HS-27A (cell line): ENCODE data around the gene TBC1D23.
"Not testable (repeated sequence)": the region's sequence is repeated elsewhere in the genome, so short reads cannot be mapped to it uniquely, and the experiment has no call there.

Source experiments
- DNase-seq: peaks from one replicate; pipeline ENCODE4 v3.0.0-alpha.2; 2012; ENCODE audit warnings: low read depth, missing footprints

Gene TBC1D23

DNA sequence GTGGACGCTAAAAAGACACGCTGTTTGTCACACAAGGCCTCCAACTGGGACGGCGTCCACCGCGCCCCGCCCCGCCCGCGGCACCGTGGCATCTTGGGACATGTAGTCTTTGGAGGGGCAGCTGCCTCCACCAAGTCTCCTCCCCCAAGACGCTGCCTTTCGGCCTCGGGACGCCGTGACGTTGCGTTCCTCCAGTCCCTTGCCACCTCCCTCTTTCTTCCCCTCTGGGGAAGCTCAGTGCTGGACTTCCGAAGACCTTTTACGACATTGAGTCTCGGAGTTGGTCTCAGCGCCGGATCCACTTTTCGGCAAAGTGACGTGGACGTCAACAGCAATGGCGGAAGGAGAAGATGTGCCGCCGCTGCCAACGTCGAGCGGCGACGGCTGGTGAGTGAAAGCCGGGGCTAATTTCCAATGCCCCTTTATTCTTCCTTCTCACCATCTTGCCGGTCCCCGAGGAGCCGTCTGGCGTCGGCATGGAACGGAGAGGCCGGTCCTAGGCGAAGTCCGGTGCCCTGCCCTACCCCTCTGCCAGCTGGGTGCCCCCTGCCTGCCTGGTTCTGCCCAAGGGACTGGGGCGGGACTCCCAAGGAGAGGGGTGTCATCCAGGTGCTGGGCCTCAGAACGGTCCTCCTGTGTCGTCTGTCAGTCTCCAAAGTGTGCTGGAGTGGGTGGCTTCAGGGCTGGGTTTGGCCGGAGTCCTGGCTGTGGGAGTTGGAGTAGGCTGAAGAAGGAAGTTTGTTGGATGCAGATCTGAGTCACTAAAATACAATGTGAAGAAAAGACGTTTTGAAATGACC lies at the start of gene TBC1D23:
Gene TBC1D23, plus strand, starts transcription at position 308 of the 800 bp plus-strand sequence. Its CDS starts 27 bp downstream, at position 335.
- DNase-seq = peak; percentile 99

DNA sequence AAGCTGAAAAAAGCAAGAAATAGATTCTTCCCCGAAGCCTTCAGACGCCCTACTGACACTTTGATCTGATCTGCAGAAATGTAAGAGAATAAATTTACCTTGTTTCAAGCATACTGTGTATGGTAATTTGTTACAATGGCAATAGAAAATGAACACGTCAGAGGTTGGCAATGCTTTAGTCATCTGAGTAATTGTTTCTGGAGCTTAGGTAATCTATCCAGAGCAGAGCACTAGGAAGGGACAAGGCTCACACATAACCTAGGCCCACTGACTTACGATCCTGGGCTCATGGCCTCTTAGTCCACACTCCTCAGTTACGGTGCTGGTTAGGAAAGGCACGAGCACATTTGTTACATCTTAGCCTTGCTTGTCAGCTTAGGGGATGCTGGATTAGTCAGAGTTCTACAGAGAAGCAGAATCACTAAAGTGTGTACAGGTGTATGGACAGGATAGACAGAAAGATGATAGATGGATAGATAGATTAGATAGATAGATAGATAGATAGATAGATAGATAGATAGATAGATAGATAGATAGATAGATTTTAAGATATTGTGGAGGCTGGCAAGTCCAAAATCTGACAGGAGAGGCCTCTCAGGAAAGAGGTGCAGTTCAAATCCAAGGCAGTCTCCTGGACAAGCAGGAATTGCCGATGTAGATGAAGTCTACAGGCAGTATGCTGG lies 46.8 kb upstream of the TBC1D23 start:
- DNase-seq = no peak

DNA sequence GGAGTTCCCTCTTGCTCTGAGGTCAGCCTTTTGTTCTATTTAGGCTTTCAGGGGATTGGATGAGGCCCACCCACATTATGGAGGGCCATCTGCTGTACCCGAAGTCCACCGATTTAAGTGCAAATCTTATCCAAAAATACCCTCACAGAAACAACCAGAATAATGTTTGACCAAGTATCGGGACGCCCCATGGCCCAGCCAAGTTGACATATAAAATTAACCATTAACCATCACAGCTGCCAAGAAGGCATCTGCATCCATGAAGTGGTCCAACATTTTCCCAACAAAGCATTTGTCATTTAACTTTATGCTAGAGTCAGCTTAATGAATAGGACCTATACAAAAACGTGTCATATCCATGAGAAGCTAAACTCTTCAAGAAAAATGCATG lies 46.2 kb upstream of the TBC1D23 start:
- DNase-seq = no peak

GRCh38 chr3:100216713-100217112 lies 44.1 kb upstream of the TBC1D23 start:
- DNase-seq = no peak

GRCh38 chr3:100221159-100221558 lies 39.6 kb upstream of the TBC1D23 start:
- DNase-seq = no peak

DNA sequence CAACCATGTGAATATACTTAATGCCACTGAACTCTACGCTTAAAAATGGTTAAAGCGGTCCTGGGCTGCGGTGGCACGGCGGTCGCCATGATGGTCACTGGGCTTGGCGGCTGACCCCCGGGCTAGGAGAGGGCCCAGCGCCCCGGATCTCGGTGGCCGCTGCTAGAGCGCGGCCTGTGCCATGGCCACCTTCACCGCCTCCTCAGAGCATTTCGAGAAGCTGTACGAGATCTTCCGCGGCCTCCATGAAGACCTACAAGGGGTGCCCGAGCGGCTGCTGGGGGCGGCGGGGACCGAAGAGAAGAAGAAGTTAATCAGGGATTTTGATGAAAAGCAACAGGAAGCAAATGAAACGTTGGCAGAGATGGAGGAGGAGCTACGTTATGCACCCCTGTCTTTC lies 35.6 kb upstream of the TBC1D23 start:
- DNase-seq = no peak

DNA sequence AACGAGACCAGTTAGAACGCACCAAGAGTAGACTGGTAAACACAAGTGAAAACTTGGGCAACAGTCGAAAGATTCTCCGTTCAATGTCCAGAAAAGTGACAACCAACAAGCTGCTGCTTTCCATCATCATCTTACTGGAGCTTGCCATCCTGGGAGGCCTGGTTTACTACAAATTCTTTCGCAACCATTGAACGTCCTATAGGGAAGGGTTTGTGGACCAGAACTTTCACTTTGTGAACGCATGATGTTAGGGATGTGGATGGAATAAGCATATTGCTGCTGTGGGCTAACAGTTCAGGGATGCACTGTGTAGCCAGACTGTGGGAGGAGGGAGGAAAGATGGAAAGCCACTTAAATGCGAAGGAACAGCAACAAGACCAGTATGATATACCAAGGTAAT lies 34.9 kb upstream of the TBC1D23 start:
- DNase-seq = no peak

DNA sequence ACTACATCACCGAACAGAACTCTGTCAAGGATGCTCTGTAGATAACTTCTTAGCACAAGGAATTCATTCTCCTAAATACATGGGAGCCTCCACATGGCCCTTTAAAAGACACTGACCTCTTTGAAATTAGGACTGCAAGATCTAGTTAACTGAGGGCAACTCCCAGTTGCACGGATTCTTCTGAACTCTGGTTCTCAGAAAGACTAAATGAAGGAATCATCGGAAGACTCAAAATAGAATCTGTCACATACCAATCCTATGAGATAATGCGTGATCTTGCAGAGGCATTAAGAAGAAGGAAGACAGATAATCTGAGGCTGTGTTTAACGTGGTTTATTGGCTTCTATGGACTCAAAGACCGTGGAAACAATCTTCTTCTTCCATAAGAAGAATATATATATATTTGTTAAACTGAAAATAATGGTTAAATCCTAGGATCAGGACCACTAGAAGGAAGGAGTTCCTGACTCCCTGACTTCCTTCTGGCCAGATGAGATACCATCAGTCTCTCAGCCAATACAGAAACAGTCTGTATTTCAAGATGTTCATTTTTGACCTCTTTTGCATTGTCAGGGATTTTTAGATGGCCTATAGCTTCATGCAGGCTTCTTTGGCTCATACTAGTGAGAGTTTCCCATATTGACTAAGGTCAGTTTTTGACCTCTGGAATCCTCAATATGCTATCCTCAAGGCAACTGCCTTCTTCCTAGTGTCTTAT lies 33.9 kb upstream of the TBC1D23 start:
- DNase-seq = no peak

DNA sequence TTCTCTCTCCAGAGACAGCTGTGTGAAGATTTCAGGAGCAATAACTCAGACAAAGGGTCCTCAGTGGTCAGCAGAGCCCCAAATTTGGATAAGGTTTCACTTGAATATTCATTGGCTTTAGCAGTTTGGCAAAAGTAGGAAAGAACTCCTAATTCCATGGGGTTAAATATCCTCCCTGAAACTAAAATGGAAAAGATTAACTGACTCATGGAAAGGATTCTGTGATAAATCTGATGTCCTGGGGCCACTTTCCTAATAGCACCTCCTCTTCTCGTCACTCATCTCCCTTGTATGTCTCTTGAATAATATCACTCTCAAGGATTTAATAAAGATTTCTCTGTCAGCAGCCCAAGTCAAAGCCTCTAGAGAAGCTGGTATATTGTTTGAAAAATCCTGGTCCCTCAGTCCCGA lies 33.3 kb upstream of the TBC1D23 start:
- DNase-seq = no peak

GRCh38 chr3:100228247-100228646 lies 32.5 kb upstream of the TBC1D23 start:
- DNase-seq = no peak

DNA sequence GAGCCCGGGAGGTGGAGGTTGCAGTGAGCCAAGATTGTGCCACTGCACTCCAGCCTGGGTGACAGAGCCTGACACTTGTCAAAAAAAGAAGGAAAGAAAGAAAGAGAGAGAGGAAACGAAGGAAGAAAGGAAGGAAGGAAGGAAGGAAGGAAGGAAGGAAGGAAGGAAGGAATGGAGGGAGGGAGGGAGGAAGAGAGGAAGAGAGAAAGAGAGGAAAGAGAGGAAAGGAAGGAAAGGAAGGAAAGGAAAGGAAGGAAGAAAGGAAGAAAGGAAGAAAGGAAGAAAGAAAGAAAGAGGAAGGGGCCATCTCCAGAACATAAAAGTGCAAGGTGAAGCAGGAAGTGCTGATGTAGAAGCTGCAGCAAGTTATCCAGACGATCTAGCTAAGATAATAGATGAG lies 31.6 kb upstream of the TBC1D23 start:
- DNase-seq = not testable (repeated sequence)

DNA sequence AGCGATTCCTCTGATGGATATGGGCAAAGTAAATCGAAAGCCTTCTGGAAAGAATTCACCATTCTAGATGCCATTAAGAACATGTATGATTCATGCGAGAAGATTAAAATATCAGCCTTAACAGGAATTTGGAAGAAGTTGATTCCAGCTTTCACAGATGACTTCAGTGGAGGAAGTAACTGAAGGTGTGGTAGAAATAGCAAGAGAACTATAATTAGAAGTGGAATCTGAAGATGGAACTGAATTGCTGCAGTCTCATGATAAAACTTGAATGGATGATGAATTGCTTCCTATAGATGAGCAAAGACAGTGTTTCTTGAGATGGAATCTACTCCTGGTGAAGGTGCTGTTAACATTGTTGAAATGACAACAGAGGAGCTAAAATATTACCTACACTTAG lies 30.1 kb upstream of the TBC1D23 start:
- DNase-seq = no peak

DNA sequence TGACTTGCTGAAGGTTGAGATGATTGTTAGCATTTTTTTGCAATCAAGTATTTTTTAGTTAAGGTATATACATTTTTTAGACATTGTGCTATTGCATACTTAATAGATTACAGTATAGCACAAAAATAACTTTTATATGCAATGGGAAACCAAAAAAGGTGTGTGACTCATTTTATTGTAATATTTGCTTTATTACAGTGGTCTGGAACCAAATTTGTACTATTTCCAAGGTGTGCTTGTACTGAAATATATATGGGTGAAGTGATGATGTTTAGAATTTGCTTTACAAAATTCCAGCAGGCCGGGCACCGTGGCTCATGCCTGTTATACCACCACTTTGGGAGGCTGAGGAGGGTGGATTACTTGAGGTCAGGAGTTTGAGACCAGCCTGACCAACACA lies 29.1 kb upstream of the TBC1D23 start:
- no peak for DNase-seq

DNA sequence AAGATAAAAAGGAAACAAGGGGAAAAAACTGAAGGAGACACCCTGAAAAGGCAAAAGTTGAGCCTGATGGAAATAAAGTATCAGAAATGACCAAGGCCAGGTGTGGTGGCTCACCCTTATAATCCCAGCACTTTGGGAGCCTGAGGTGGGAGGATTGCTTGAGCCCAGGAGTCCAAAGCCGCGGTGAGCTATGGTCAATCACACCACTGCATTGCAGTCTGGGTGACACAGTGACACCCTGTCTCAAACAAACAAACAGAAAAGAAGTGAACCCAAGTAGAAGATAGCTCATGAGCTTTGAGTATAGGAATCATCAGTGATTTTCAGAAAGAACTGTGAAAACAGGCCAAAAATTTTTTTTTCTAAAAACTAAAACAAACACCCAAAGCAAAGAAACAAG lies 26.4 kb upstream of the TBC1D23 start:
- DNase-seq = no peak

DNA sequence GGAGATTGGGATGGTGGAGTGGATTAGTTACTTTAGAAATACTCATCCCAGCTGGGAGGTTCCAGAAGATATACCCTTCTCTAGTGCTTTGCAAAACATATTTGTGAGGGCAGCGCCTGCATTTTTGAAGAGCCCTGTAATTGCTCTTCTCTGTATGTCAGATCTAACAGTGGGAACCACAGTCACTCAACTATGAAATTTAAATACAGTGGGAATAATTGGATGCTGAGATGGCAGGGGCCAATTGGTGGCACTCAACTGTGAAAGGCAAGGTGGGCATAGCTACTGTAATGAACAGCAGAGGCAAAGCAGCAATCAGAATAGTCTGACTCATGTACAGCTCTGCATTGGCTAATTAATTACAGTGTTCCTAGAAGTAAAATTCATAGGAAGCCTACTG lies 22.2 kb upstream of the TBC1D23 start:
- no peak for DNase-seq

GRCh38 chr3:100242471-100242870 lies 18.3 kb upstream of the TBC1D23 start:
- DNase-seq = not testable (repeated sequence)

GRCh38 chr3:100244264-100244663 lies 16.5 kb upstream of the TBC1D23 start:
- no peak for DNase-seq

DNA sequence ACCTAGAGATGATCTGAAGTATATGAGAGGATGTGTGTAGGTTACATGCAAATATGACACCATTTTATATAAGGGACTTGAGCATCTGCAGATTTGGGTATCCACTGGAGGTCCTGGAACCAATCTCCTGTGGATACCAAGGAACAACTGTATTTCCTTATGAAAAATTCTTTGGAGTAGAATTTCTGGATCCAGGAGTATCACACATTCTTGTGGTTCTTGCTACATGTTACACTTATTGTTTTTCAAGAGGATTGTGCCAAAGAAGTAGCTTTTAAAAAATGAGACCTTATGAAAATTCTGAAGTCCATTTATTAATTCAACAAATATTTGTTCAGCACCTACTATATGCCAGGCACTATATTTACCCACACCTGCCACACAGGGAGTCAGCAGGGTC lies 15.7 kb upstream of the TBC1D23 start:
- no peak for DNase-seq

GRCh38 chr3:100245927-100246326 lies 14.9 kb upstream of the TBC1D23 start:
- no peak for DNase-seq

- no peak for DNase-seq
Observed at GRCh38 chr3:100246999-100247398, 13.8 kb upstream of the TBC1D23 start.

DNA sequence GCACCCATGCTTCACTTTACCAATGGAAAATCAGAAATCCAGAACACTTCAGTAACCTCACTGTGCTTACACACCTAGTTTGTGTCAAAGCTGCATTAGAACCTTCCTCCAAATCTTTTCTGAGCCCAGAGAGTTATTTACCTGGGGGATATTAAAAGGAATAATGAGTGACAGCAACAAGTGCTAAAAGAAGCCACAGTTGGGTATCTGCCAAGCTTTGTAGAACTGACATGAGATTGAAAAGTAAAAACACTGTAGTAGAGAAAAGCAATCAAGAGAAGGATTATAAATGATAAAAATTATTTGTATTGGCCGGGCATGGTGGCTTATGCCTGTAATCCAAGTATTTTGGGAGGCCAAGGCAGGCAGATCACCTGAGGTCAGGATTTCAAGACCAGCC lies 8.8 kb upstream of the TBC1D23 start:
- no peak for DNase-seq

DNA sequence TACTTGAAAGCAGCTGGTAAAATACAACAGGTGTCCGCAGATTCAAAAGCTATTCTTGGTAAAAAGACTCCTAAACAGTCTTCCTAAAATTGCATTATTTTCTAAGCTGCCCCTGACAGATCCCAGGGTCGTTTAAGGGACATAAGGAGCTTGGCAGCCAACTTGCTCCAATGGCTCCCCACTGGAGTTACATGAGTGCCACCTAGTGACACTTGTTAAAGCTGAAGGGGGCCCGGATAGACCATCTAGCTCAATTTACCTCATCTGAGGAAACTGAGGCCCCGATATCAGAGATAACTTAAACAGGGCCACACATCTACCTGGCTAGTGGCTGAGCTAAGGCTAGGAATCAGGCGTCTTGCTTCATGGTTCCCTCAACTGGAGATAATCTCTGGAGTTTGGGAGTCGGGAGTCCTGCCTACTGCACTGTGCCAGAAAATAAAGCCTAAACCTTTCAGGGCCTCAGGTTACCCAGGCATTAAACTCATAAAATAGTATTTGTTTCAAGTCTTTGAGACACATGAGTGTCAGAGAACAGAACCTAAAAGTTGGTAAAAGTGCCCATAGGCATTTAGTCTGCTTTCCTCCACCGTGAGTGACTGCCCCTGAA lies 6.5 kb upstream of the TBC1D23 start:
- DNase-seq = no peak

GRCh38 chr3:100256731-100257151 lies 4.1 kb upstream of the TBC1D23 start:
- no peak for DNase-seq
